ENCODE measurements around the gene KCTD15. TPM values are rescaled to one million over a fixed set of nuclear protein-coding genes. Genes with fewer than 3 reads are reported as not detected.

The KCTD15 gene
- total and polyA plus RNA-seq, 10 of the 15 experiments (the other 5 are each of a cell fraction or from before 2014, with no cell fraction given) = not detected

- Histone ChIP-seq H3K9ac (ENCODE audit: control insufficient read depth, insufficient read depth, low read length) (no peak overlapping the region), H4K20me1 (ENCODE audit: control insufficient read depth, insufficient read depth) (no peaks in the 10 kb centered on the region), H3K9me3 (replicated peaks; ENCODE audit: control insufficient read depth, insufficient read depth, low read length) (no peaks in the 10 kb centered on the region), H3K4me2 (ENCODE audit: control insufficient read depth, insufficient read depth) (no peak overlapping the region), H3K36me3 (ENCODE audit: control insufficient read depth in 2 of 2, insufficient read depth in 2 of 2, low read length in 1 of 2) (no peaks in the 10 kb centered on the region), H3K4me1 (ENCODE audit: control insufficient read depth, insufficient read depth, low read length) (no peaks in the 10 kb centered on the region), H3K4me3 (no peak overlapping the region), H3K27ac (ENCODE audit: control insufficient read depth, insufficient read depth) (no peak overlapping the region), H2AFZ (ENCODE audit: control insufficient read depth, low read depth, low read length) (no peak overlapping the region), H3K79me2 (ENCODE audit: control insufficient read depth, insufficient read depth, low read length) (no peaks in the 10 kb centered on the region), H3K27me3 (replicated peaks in 1 of 2; ENCODE audit: control insufficient read depth in 2 of 2, insufficient read depth in 2 of 2, low read length in 1 of 2) (peaks cover 3 to 5% of the 10 kb centered on the region in 2 experiments)
- ChIA-PET SMC1A (ENCODE audit: uncharacterized antibody, unreplicated experiment) (no interaction called here), CTCF (no interaction called here), POLR2A (no interaction called here), RAD21 (ENCODE audit: unreplicated experiment) (no interaction called here)
- BruUV-seq (replicated peaks) = no TSS peak
- ATAC-seq (no peak), FAIRE-seq (no peak), DNase-seq (ENCODE audit: low read depth, low spot score) (no peak)
- 25% methylated on average over 35 of the region's 61 CpGs for WGBS (ENCODE audit: insufficient coverage, insufficient replicate concordance, low lambda C conversion rate, missing lambda C conversion rate)
- in situ Hi-C loops (cut with MboI) (loop anchor here (25.0 kb wide), 1 partner anchor 914 kb away; no protein-coding TSS in a partner anchor), intact Hi-C loops (cut with micrococcal nuclease; ENCODE audit: unreplicated experiment) (no loop called here)
- no peak for TF ChIP-seq KAT2A (conservative IDR thresholded peaks at IDR 0.05; ENCODE audit: control insufficient read depth, low read depth, low read length)
- TF ChIP-seq RAD51 (IDR thresholded peaks at IDR 0.05) = no peak
- no peak for TF ChIP-seq MYB (IDR thresholded peaks at IDR 0.05; ENCODE audit: borderline replicate concordance, low read depth, low read length)
- no peak for TF ChIP-seq BCLAF1 (IDR thresholded peaks at IDR 0.05)
- TF ChIP-seq SMAD5 (IDR thresholded peaks at IDR 0.05; ENCODE audit: low read depth) = no peak
- no peak for TF ChIP-seq MLLT1 (IDR thresholded peaks at IDR 0.05)
- TF ChIP-seq HSF1 (IDR thresholded peaks at IDR 0.05; ENCODE audit: low read depth, low read length) = no peak
- TF ChIP-seq RBBP5 (conservative IDR thresholded peaks at IDR 0.05) = no peak
- TF ChIP-seq MTA2 (IDR thresholded peaks at IDR 0.05; ENCODE audit: low read depth) = no peak
- no peak for TF ChIP-seq NR2F1 (conservative IDR thresholded peaks at IDR 0.05)
- TF ChIP-seq NFYB (IDR thresholded peaks at IDR 0.05; ENCODE audit: insufficient read depth, low read depth, low read length) = no peak
- TF ChIP-seq BRCA1 (IDR thresholded peaks at IDR 0.05; ENCODE audit: low read depth, low read length) = no peak
- no peak for TF ChIP-seq BACH1 (IDR thresholded peaks at IDR 0.05; ENCODE audit: borderline replicate concordance)
- no peak for TF ChIP-seq NR2C1 (IDR thresholded peaks at IDR 0.05)
Measured at GRCh38 chr19:33797802-33798671, 1.4 kb downstream of the KCTD15 start.

All from GM12878 (cell line).